Right renal cortex interstitium (tissue), 3 donors: ENCODE results near the gene ANKRD49. TPM values are rescaled to one million over a fixed set of nuclear protein-coding genes. Genes with fewer than 3 reads are reported as not detected.
"Not testable (repeated sequence)": the region's sequence is repeated elsewhere in the genome, so short reads cannot be mapped to it uniquely, and the experiment has no call there.

Experiments used
- DNase-seq, 3 donors: peaks; one replicate each; pipeline ENCODE4 v3.0.0-alpha.2; 2013; ENCODE audit warnings: low read depth in 3 of 3, low spot score in 2 of 3
- polyA plus RNA-seq, 3 donors: library from polyadenylated mRNA; unstranded; fragments of 120-200 nt; gene quantifications; one replicate each; pipeline ENCODE4 v1.2.1, GENCODE V29; 2013; ENCODE audit not compliant: insufficient read length in 3 of 3

Gene ANKRD49
- polyA plus RNA-seq, 3 donors, result 27.5 to 35.6 (median 33.7) TPM

DNA sequence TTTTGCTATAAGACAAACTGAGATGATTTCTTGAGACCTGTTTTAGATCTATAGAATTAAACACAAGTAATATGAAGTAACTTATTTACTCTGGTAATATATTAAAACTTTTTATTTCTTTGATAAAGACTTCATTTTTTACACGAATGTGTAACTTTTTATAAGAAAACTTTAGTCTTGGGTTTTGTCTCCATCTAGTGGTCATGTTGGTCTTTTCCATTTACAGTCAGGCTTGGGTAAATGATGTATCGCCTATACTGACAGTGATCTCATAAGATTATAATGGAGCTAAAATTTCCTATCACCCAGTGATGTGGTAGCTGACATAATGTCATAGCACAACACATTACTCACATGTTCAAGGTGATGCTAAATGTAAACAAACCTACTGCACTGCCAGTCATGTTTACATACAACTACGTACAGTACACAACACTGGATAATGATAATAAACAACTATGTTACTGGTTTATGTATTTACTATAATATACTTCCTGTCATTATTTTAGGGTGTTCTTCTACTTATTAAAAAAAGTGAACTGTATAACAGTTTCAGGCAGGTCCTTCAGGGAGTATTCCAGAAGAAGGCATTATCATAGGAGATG is 11.0 kb downstream of the ANKRD49 start:
- peak in 1 of 3 donors; percentile 32 for DNase-seq

DNA sequence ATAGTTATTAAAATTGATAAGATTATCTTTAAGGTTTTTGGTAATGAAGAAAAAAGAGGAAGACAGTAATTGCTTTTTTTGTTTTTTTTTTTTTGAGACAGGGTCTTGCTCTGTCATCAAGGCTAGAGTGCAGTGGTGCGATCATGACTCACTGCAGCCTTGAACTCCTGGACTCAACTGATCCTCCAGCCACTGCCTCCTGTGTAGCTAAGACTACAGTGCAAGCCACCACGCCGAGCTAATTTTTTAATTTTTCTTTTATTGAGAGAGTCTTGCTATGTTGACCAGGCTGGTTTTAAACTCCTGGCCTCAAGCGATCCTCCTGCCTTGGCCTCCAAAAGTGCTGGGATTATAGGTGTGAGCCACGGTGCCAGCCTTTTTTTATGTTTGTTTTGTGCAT is 12.7 kb downstream of the ANKRD49 start:
- DNase-seq, result not testable (repeated sequence)

DNA sequence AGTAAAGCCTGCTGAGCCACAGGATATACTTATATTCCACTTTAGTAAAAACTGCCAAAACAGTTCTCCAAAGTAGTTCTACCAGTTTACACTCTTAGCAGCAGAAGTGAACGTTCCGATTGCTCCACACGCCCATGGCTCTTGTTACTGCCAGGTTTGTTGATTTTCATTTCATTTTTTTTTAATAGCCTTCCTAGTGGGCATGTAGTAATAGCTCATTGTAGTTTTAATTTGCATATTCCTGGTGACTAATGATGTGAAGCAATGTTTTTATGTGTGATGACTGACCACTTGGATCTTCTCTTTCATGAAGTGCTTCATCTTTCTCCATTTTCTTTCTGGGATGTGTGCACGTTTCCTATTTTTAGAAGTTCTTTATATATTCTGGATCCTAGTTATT is 13.7 kb downstream of the ANKRD49 start:
- no peak for DNase-seq

DNA sequence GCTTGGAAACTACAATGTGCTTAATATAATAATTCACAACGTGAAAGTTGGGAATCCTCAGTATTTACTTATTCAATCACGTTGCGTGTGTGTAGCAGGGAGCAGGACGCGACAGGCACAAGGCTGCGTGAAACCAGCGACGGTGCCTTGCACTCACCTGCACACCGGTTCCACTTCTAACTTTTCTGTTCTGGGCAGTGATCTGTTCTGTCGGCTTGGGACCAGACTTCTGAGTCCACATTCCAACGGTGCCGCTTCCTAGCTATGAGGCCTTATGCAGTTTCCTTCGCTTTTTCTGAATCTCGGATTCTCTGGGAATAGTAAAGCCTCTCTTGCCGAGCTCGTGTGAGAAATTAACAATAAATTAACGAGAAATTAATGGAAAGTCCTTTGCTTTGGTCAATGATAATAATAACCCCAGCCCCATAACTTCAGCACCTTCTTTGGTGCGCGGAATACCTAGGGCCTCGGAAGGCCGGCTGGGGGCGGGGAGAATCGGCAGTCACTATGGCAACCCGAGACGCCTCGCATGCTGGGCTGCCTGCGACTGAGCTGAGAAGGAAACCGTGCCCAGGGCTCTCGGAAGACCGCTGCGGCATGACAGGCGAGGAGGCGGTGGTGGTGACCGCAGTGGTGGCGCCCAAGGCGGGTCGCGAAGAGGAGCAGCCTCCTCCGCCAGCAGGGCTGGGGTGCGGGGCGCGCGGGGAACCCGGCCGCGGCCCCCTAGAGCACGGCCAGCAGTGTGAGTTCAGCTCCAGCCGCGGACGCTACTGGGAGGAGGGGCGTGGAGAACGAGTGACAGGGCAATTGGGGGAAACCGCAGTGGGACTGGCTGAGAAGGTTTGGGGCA is 18.4 kb downstream of the ANKRD49 start, which contains the start of gene C11orf97:
TSS of gene C11orf97 (plus strand) at position 530 of the 850 bp plus-strand sequence. CDS start at position 598, 68 bp downstream.
- DNase-seq, result peak in 1 of 3 donors; percentile 37

DNA sequence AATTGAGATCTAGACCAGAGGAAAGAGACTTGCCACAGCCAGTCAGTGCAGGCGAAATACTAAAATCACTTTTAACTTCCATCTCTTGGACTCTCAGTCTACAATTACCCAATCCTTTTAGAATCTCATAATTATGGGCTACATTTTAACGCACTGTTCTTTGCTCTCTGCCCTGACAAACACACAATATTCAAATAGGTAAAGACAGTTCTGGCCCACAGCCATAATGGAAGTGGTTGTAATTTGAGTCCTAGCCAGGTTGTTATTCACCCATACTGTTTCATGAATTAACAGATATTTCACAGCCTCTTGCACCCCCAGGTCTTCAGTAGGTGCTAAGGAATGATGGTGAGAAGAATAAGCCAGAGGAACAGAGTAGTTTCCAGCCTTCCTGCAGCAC is 19.3 kb downstream of the ANKRD49 start:
- DNase-seq, result no peak

DNA sequence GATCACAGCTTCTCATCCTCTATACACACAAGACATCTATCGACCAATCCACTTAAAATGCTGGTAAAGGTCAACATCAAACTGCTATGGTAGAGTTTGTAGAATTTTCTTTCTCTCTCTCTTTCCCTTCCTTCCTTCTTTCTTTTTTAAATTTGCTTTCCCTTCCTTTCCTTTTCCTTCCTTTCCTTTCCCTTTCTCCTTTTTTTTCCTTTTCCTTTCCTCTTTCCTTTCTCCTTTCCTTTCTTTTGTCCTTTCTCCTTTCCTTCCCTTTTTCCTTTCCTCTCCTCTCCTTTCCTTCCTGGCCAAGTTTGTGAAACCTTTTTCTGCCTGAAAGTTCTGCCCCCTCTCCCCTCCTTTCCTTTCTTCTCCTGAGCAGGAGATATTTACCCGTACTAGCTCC is 21.6 kb downstream of the ANKRD49 start:
- DNase-seq, result no peak

DNA sequence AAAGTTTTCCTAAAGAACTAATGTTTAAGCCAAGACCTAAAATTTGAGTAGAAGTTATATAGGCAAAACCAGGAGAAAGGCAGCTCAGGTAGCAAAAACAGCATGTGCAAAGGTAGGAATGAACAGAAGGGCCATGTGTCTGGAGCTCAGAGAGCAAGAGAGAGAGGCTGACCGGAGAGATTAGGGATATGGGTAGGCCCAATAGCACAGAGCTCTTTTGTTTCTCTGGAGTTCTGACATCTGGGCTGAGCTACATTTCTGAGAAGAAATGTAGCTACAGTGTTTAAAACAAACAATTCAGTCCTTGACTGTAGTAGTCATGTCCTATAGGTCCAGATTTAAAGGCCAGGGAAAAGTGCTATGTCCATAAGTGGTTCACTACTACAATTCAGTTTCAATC is 22.9 kb downstream of the ANKRD49 start:
- no peak for DNase-seq

DNA sequence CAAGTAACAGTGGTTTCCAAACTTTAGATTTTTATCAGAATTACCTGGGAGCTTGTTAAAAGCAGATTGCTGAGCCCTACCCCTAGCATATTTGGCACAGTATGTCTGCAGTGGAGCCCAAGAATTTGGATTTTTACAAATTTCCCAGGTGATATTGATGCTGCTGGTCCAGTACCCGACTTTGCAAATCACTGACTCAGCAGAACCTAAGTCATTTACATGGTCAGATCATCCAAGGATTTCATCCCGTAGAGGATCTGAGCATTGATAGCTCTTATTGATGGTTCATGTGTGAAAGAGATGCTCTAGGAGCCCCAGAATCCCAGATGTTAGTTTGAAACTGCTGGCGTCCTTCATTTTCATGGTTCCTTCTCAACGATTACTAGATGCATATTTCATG is 24.5 kb downstream of the ANKRD49 start:
- no peak for DNase-seq

DNA sequence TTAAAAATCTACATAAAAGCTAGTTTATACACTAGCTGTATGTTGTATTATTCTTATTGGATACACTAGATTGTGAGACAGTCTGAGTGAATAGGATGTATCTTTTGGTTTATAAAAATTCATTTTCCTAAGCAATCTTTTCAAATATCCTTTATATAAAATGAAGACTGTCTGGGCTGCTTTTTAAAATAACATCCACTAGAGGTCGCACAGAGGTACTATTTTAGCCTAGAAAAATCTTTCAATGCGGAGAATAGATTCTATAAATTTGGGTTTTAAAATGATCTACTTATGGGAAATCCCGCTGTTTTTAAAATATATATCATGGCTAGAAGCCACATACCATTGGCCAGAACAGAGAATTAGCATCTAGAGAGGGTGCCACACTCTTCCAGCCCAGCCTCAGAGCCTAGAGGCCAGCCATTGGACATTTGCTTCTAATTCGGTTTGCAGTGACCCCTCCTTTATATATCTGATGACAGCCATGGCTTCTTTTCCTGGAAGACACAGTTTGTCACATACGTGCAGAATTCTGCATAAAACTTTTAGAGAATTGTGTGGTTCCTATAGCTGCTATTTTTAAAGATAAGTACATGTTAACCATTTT is 25.8 kb downstream of the ANKRD49 start:
- peak in 1 of 3 donors; percentile 27 for DNase-seq

DNA sequence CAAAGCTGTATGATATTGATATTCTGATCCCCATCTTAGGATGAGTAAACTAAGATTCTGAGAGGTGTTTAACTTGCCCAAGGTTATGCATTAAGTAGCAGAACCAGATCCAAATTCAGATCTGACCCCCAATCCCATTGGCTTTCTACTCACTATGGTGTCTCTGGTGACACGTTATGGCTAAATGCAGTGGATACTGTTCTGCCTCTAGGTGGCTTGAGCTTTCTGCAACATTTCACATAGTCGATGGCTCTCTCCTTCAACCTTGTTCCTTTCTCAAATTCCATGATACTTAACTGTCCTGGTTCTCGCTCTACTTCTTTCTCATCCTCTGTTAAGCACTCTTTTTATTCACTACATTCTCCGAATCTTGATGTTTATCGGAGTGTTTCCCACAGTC is 27.9 kb downstream of the ANKRD49 start:
- DNase-seq, result no peak

DNA sequence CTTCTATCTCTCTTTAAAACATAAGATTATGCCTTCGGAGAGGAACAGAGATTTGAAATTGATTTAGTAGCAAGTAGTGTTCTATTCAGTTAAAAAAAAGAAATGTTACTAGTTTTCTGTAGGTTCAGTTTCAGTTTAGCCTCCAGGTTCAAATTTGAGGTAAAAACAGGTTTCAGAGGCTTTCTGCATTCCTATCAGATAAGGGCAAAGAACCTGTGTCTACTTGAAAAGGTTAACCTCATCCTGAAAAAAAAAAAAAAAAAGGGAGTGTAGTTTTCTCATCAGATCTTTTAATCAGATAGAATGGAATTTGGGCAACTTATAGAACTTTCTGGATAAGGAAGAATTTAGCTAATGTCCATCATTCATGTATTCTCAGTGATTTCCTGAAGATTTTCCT is 30.6 kb downstream of the ANKRD49 start:
- DNase-seq, result no peak

DNA sequence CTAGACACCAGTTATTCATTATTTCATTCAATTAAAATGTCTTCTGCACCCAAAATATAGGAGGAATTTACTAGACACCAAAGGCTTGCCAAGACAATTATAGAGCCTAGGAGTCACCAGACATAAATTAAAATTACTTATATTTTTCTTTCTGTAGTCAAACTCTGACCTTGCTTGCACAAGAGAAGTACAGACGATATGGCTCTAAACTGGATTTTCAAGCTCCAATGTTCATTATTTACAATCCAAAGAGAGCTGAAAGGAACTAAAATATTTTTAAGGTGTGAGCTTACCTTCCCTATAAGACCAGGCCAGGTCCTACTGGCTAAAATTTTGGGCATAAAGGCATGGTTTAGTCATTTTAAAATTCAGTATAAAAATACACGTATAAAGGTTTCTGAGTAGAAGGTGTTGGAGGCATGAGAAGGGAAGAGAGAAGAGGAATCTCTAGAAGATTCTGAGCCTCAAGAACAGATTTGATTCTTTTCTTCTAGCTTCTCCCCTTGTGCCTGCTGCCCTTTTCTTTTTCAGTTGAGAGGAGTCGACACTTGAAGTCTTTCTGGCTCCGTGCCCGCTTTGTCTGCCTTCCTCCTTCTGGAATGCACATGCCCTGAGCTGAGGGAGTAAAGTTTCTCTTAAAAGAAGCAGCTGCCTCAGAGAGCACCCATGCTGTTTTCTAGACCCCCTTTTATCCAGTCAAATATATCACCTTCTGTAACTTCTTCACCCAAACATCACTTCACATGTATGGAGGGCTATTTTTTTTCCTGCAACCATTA is 32.0 kb downstream of the ANKRD49 start:
- no peak for DNase-seq

DNA sequence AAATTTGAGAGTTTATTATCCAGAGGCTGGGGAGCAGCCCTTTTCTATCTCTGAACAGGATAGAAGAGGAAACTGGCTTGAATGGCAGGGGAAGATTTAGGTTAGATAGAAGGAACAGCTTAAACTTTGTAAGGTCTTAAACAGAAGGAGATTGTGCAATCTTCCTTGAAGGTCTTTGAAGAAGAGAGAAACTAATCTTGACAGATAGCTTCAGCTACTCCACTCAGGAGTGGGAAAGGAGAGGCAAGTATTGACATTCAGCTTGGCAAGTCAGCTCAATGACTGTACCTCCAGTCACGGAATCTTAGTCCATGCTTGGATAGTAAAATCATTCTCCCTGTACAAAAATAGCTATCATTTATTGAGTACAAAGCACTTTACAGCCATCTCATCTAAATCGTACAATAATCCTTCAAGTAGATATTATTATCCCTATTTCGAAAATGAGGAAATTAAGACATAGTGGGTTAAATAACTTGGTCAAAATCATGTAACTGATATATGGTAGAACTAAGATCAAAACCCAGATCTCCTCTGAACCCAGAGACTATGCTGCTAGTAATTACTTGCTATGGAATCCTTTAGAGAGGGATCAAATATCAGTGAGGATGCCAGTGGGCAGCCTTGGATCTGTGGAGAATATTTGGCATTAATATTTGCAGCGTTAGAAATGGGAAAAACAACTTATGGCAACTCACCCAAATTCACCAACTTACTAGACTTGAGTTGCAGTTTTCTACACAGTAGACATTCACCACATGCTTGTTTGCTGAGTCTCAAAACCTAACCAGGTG is 33.1 kb downstream of the ANKRD49 start:
- DNase-seq, result no peak

DNA sequence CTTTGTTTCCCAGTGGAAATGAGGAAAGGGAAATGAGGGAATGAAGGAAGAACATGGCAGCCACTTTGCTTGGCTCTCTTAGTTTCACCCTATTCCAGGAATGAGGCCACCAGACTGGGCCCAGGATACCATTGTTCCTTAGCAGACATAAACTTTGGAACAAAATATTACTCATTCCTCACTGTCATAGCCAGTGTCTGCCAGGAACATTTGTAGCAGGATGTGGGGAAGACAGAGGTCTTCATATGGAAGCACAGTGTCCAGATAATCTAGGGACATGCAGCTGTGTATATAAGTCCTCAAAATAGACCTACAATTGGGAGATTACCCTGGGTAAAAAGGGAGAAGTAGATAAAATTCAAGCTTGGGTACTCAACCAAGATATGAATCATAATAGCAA is 34.8 kb downstream of the ANKRD49 start:
- no peak for DNase-seq

DNA sequence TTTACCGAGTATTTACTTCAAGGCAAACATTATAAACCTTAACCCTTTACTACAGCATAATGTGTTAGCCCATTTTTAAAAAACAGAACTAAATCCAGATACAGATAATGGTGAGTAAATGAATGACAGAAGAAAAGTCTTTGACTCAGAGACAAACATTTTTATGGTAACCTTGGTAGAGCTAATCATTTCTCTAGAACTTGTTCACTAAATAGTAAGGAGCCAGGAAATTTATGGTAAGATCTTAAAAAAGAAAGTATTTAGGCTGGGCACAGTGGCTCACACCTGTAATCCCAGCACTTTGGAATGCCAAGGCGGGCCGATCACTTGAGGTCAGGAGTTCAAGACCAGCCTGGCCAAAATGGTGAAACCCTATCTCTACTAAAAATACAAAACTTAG is 38.4 kb downstream of the ANKRD49 start:
- no peak for DNase-seq

DNA sequence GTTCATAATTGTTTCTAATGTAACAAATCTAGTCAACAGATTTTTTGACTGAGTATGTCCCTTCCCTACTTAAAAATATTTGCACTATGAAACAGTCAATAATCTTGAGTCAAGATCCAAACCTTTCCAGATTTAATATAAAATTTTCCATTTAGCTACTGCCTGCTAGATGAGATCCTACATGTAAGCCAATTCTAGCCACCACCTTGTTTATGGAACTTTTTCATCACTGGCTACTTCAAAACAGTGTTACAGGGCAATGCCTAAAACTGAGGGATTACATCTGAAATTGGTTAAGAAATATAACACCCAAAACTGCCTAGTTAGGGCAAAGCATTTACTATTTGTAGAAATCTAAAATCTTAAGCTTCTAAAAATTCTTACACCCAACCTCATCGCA is 39.4 kb downstream of the ANKRD49 start:
- DNase-seq, result no peak

DNA sequence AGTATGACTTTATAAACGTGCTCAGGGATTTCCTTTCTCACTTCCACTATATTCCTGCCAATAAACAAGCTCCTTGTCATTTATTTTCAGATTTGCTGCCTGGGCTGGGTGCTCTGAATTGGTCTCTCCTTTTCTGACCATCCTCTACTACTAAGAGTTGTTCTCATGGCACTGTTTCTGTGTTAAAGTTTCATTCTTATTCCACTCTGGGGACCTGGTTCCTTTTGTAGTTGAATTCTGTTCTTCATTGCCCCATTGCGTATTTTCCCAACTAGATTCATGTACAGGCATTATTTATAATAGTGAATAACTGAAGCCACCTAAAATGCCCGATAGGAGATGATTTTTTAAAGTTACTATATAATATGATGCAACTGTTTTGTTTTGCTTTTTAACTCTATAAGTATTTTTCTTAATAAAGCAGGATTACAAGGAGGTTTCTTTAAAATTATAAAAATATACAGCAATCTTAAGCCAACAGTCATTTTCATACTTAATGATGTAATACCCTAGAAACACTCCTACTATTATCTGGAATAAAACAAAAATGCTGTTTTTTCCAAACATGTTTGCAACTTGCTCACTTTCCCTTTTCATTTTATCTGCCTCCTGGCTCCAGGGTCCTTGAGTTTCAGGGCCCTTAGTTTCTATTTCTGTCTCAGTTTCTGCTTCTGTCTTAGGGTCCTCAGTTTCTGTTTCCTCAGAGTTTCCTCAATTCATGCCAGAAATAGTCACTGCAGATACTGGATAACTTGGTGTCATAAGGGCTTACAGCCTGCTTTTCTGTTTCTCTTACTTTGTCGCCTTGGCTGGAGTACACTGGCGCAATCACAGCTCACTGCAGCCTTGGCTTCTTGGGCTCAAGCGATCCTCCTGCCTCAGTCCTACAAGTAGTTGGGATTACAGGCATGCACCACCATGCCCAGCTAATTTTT is 40.2 kb downstream of the ANKRD49 start:
- no peak for DNase-seq

DNA sequence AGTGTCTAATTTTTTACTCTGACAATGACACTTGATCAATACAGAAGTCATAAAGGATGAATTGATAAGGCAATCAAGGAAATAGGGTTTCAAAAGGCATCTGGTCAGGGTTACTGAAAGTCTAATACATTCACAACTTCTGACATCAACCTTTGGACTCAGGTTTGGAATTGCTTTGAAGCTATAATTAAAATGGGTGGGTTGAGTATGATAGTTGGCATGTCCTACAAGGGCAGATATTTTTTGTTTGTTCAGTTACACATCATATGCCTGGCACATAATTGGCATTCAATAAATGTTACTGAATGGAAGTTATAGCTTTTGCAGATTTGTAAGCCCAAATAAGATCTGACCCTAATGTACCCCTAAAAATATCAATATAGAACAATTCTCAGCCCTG is 42.6 kb downstream of the ANKRD49 start:
- no peak for DNase-seq

DNA sequence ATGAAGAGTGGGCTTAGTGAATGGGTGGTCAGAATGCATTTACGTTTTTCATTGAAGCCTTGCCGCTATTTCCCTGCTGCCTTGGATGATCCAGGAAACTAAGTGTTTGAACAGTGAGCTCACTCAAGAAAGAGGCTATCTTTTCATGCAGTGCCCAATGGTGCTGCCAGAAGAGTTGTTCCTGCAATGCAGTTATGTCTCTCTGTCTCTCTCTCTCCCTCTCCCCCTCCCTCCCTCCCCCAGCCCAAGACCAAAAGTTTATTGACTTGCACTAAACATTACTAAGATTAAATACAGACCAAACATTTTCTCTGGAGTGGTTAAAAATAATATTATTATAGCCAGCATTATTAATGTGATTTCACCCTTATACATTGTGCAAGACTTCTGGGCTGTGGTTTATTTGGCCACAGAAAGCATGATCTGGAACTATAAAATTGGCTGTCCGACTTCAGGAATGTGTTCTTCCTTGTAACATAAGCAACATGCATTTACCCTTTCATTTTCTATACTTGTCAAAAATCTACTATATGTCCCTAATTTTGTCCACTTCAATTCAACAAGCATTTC is 43.3 kb downstream of the ANKRD49 start:
- no peak for DNase-seq
